Activated CD4-positive, alpha-beta memory T cell treated with anti-CD3 and anti-CD28 coated beads for 36 hours (primary cell): ENCODE results near the gene ZNF385B. TPM values are rescaled to one million over a fixed set of nuclear protein-coding genes. Genes with fewer than 3 reads are reported as not detected.
"Not testable (repeated sequence)": the region's sequence is repeated elsewhere in the genome, so short reads cannot be mapped to it uniquely, and the experiment has no call there.

Experiments
- CTCF ChIA-PET: fragments of 350-600 bp; sonication (Branson Sonifier 250); formaldehyde crosslinking; loops from one replicate; lab custom pipeline; 2021; ENCODE audit warnings: antibody characterized with exemption, inconsistent platforms; lab: Charles Lee
- POLR2A ChIA-PET: fragments of 350-600 bp; sonication (Branson Sonifier 250); formaldehyde crosslinking; loops from one replicate; lab custom pipeline; 2021; ENCODE audit warnings: antibody characterized with exemption; lab: Charles Lee
- DNase-seq: peaks from one replicate; pipeline ENCODE4 v3.0.0-alpha.2; 2020
- H3K27ac Mint-ChIP-seq: one replicate; pipeline ENCODE4 v1.8.0; 2021; ENCODE audit warnings: mixed read lengths
- H3K27me3 Mint-ChIP-seq: one replicate; pipeline ENCODE4 v1.8.0; 2021; ENCODE audit warnings: mixed read lengths
- H3K36me3 Mint-ChIP-seq: one replicate; pipeline ENCODE4 v1.8.0; 2021; ENCODE audit warnings: mixed read lengths
- H3K4me1 Mint-ChIP-seq: one replicate; pipeline ENCODE4 v1.8.0; 2021; ENCODE audit warnings: low read depth, mixed read lengths
- H3K4me3 Mint-ChIP-seq: one replicate; pipeline ENCODE4 v1.8.0; 2021; ENCODE audit warnings: mild to moderate bottlenecking, mixed read lengths
- H3K9me3 Mint-ChIP-seq: one replicate; pipeline ENCODE4 v1.8.0; 2021; ENCODE audit warnings: mixed read lengths
- intact Hi-C: fragments of 100-400 bp; cut with micrococcal nuclease; formaldehyde crosslinking; loops from one replicate; pipeline ENCODE4 v1.15.1; 2023
- total RNA-seq, 2 experiments: library from RNA; stranded (reverse); gene quantifications; one replicate each; pipeline ENCODE4 v1.2.3, GENCODE V29; 2021

ZNF385B gene
- total RNA-seq, 2 experiments from 2014 or later = not detected

- H3K27ac Mint-ChIP-seq, H3K27me3 Mint-ChIP-seq, H3K4me3 Mint-ChIP-seq, DNase-seq, CTCF ChIA-PET, H3K9me3 Mint-ChIP-seq, H3K4me1 Mint-ChIP-seq, H3K36me3 Mint-ChIP-seq, POLR2A ChIA-PET: not testable (repeated sequence)
- intact Hi-C loops = loop anchor here (10.0 kb wide), 1 partner anchor 1253 kb away; no protein-coding TSS in a partner anchor
Observed at GRCh38 chr2:179458113-179458512, 403.3 kb downstream of the ZNF385B start.

GRCh38 chr2:179455824-179456223 is 405.6 kb downstream of the ZNF385B start:
- Mint-ChIP-seq H3K36me3 (no peaks in the 10 kb centered on the region), H3K4me1 (peaks cover 3% of the 10 kb centered on the region), H3K4me3 (no peak overlapping the region), H3K9me3 (peaks cover 8% of the 10 kb centered on the region), H3K27me3 (no peaks in the 10 kb centered on the region), H3K27ac (no peak overlapping the region)
- CTCF ChIA-PET = no interaction called here
- intact Hi-C loops = loop anchor here (10.0 kb wide), 1 partner anchor 1251 kb away; no protein-coding TSS in a partner anchor
- POLR2A ChIA-PET = no interaction called here
- DNase-seq = no peak

GRCh38 chr2:179455172-179455524 is 406.3 kb downstream of the ZNF385B start:
- Mint-ChIP-seq H3K36me3 (no peaks in the 10 kb centered on the region), H3K27me3 (no peaks in the 10 kb centered on the region), H3K4me3 (no peak overlapping the region), H3K9me3 (peaks cover 8% of the 10 kb centered on the region), H3K4me1 (no peaks in the 10 kb centered on the region), H3K27ac (no peak overlapping the region)
- ChIA-PET CTCF (interaction anchor here (1.0 kb wide), 1 partner anchor 31 kb away, joined by 3 read pairs; no protein-coding TSS in a partner anchor), POLR2A (no interaction called here)
- intact Hi-C loops = loop anchor here (10.0 kb wide), 1 partner anchor 1250 kb away; no protein-coding TSS in a partner anchor
- DNase-seq = no peak

- Mint-ChIP-seq H3K4me3 (no peak overlapping the region), H3K36me3 (no peaks in the 10 kb centered on the region), H3K4me1 (no peaks in the 10 kb centered on the region), H3K27me3 (no peaks in the 10 kb centered on the region), H3K9me3 (peaks cover 8% of the 10 kb centered on the region), H3K27ac (no peak overlapping the region)
- intact Hi-C loops = loop anchor here (10.0 kb wide), 1 partner anchor 1250 kb away; no protein-coding TSS in a partner anchor
- ChIA-PET POLR2A (no interaction called here), CTCF (interaction anchor here (1.0 kb wide), 1 partner anchor 30 kb away, joined by 3 read pairs; no protein-coding TSS in a partner anchor)
- DNase-seq = no peak
Observed at GRCh38 chr2:179454443-179455171, 406.8 kb downstream of the ZNF385B start.

- CTCF ChIA-PET = no interaction called here
- POLR2A ChIA-PET = no interaction called here
- H3K36me3 Mint-ChIP-seq = no peaks in the 10 kb centered on the region
- DNase-seq = no peak
- H3K4me1 Mint-ChIP-seq = no peaks in the 10 kb centered on the region
- intact Hi-C loops = loop anchor here (10.0 kb wide), 1 partner anchor 684 kb away; no protein-coding TSS in a partner anchor
- peaks cover 4% of the 10 kb centered on the region for H3K27me3 Mint-ChIP-seq
- no peak overlapping the region for H3K4me3 Mint-ChIP-seq
- peaks cover 2% of the 10 kb centered on the region for H3K9me3 Mint-ChIP-seq
- H3K27ac Mint-ChIP-seq = no peak overlapping the region
Observed at GRCh38 chr2:179449010-179449409, 412.4 kb downstream of the ZNF385B start.

- H3K36me3 Mint-ChIP-seq = no peaks in the 10 kb centered on the region
- no peaks in the 10 kb centered on the region for H3K4me1 Mint-ChIP-seq
- intact Hi-C loops = loop anchor here (10.0 kb wide), 1 partner anchor 683 kb away; no protein-coding TSS in a partner anchor
- peaks cover 2% of the 10 kb centered on the region for H3K9me3 Mint-ChIP-seq
- H3K27me3 Mint-ChIP-seq = peaks cover 4% of the 10 kb centered on the region
- DNase-seq = no peak
- no peak overlapping the region for H3K27ac Mint-ChIP-seq
- no peak overlapping the region for H3K4me3 Mint-ChIP-seq
- ChIA-PET CTCF (no interaction called here), POLR2A (no interaction called here)
Observed at GRCh38 chr2:179447839-179448447, 413.5 kb downstream of the ZNF385B start.

- Mint-ChIP-seq H3K36me3 (no peaks in the 10 kb centered on the region), H3K27me3 (peaks cover 8% of the 10 kb centered on the region), H3K27ac (no peak overlapping the region), H3K4me1 (no peaks in the 10 kb centered on the region), H3K9me3 (peaks cover 2% of the 10 kb centered on the region), H3K4me3 (no peak overlapping the region)
- POLR2A ChIA-PET = no interaction called here
- no peak for DNase-seq
- intact Hi-C loops = loop anchor here (10.0 kb wide), 1 partner anchor 683 kb away; no protein-coding TSS in a partner anchor
- CTCF ChIA-PET = no interaction called here
Observed at GRCh38 chr2:179447421-179447820, 414.0 kb downstream of the ZNF385B start.

GRCh38 chr2:179446476-179447141 is 414.8 kb downstream of the ZNF385B start:
- H3K4me1 Mint-ChIP-seq = no peaks in the 10 kb centered on the region

GRCh38 chr2:179444056-179444455 is 417.4 kb downstream of the ZNF385B start:
- ChIA-PET POLR2A (no interaction called here), CTCF (interaction anchor here (1.8 kb wide), 1 partner anchor 33 kb away, joined by 6 read pairs; no protein-coding TSS in a partner anchor)
- Mint-ChIP-seq H3K27ac (no peak overlapping the region), H3K36me3 (no peaks in the 10 kb centered on the region), H3K9me3 (peaks cover 2% of the 10 kb centered on the region), H3K4me1 (no peaks in the 10 kb centered on the region), H3K27me3 (peaks cover 10% of the 10 kb centered on the region), H3K4me3 (no peak overlapping the region)
- intact Hi-C loops = loop anchor here (10.0 kb wide), 1 partner anchor 679 kb away; no protein-coding TSS in a partner anchor
- DNase-seq = no peak

More at GRCh38 chr2:179446476-179447141, 414.8 kb downstream of the ZNF385B start:
- no peak for DNase-seq
- POLR2A ChIA-PET = no interaction called here
- peaks cover 2% of the 10 kb centered on the region for H3K9me3 Mint-ChIP-seq
- peaks cover 8% of the 10 kb centered on the region for H3K27me3 Mint-ChIP-seq
- H3K4me3 Mint-ChIP-seq = no peak overlapping the region
- CTCF ChIA-PET = no interaction called here
- H3K36me3 Mint-ChIP-seq = no peaks in the 10 kb centered on the region
- H3K27ac Mint-ChIP-seq = no peak overlapping the region
- intact Hi-C loops = loop anchor here (10.0 kb wide), 1 partner anchor 682 kb away; no protein-coding TSS in a partner anchor

GRCh38 chr2:179443180-179443579 is 418.2 kb downstream of the ZNF385B start:
- no peaks in the 10 kb centered on the region for H3K4me1 Mint-ChIP-seq
- POLR2A ChIA-PET = no interaction called here
- DNase-seq = no peak
- H3K4me3 Mint-ChIP-seq = no peak overlapping the region
- intact Hi-C loops = loop anchor here (10.0 kb wide), 1 partner anchor 678 kb away; no protein-coding TSS in a partner anchor
- CTCF ChIA-PET = interaction anchor here (1.8 kb wide), 1 partner anchor 32 kb away, joined by 6 read pairs; no protein-coding TSS in a partner anchor
- H3K27ac Mint-ChIP-seq = no peak overlapping the region
- H3K9me3 Mint-ChIP-seq = no peaks in the 10 kb centered on the region
- H3K36me3 Mint-ChIP-seq = no peaks in the 10 kb centered on the region
- peaks cover 10% of the 10 kb centered on the region for H3K27me3 Mint-ChIP-seq

- ChIA-PET POLR2A (interaction anchor here (0.5 kb wide), 1 partner anchor 154 kb away, joined by 3 read pairs; no protein-coding TSS in a partner anchor), CTCF (interaction anchor here (0.7 to 3.0 kb wide), 7 partner anchors 10 to 680 kb away, joined by 3 to 13 read pairs (median 5); no protein-coding TSS in a partner anchor)
- Mint-ChIP-seq H3K9me3 (no peaks in the 10 kb centered on the region), H3K36me3 (no peaks in the 10 kb centered on the region), H3K27ac (no peak overlapping the region), H3K27me3 (peaks cover 10% of the 10 kb centered on the region), H3K4me3 (no peak overlapping the region), H3K4me1 (no peaks in the 10 kb centered on the region)
- no peak for DNase-seq
- intact Hi-C loops = loop anchor here (10.0 kb wide), 1 partner anchor 677 kb away; no protein-coding TSS in a partner anchor
Observed at GRCh38 chr2:179442206-179442605, 419.2 kb downstream of the ZNF385B start.
